GM18508 (cell line): ENCODE results near the gene ARHGEF28.

ENCODE experiments used
- ATAC-seq: cut with Tn5 transposase; IDR thresholded peaks from one replicate; pipeline ENCODE4 v1.9.1; 2021; ENCODE audit warnings: moderate number of reproducible peaks; ENCODE audit not compliant: insufficient read depth, unreplicated experiment

ARHGEF28 gene

GRCh38 chr5:73947906-73948640 is 322.1 kb downstream of the ARHGEF28 start:
- no peak for ATAC-seq

- ATAC-seq = no peak
Measured at GRCh38 chr5:73948720-73949119, 322.7 kb downstream of the ARHGEF28 start.

- no peak for ATAC-seq
Measured at GRCh38 chr5:73950441-73950873, 324.5 kb downstream of the ARHGEF28 start.

GRCh38 chr5:73950912-73951430 is 325.0 kb downstream of the ARHGEF28 start:
- ATAC-seq = no peak

GRCh38 chr5:73952872-73953271 is 326.9 kb downstream of the ARHGEF28 start:
- no peak for ATAC-seq

- ATAC-seq = no peak
Measured at GRCh38 chr5:73954381-73954780, 328.4 kb downstream of the ARHGEF28 start.

- ATAC-seq = no peak
Measured at GRCh38 chr5:73955271-73955846, 329.4 kb downstream of the ARHGEF28 start.

GRCh38 chr5:73957397-73958001 is 331.5 kb downstream of the ARHGEF28 start:
- no peak for ATAC-seq

- ATAC-seq = no peak
Measured at GRCh38 chr5:73958037-73958436, 332.0 kb downstream of the ARHGEF28 start.

GRCh38 chr5:73960023-73960422 is 334.0 kb downstream of the ARHGEF28 start:
- ATAC-seq = no peak

- ATAC-seq = no peak
Measured at GRCh38 chr5:73960426-73960825, 334.4 kb downstream of the ARHGEF28 start.

- ATAC-seq = no peak
Measured at GRCh38 chr5:73962801-73963425, 336.9 kb downstream of the ARHGEF28 start.

GRCh38 chr5:73964352-73964865 is 338.4 kb downstream of the ARHGEF28 start:
- ATAC-seq = no peak

- no peak for ATAC-seq
Measured at GRCh38 chr5:73966451-73966850, 340.5 kb downstream of the ARHGEF28 start.

GRCh38 chr5:73967347-73967746 is 341.4 kb downstream of the ARHGEF28 start:
- no peak for ATAC-seq

GRCh38 chr5:73968246-73968645 is 342.2 kb downstream of the ARHGEF28 start:
- no peak for ATAC-seq

GRCh38 chr5:73968729-73969128 is 342.7 kb downstream of the ARHGEF28 start:
- ATAC-seq = no peak

- ATAC-seq = no peak
Measured at GRCh38 chr5:73969195-73970036, 343.4 kb downstream of the ARHGEF28 start.

- no peak for ATAC-seq
Measured at GRCh38 chr5:73971326-73971725, 345.3 kb downstream of the ARHGEF28 start.

- no peak for ATAC-seq
Measured at GRCh38 chr5:73973135-73973534, 347.1 kb downstream of the ARHGEF28 start.
